HCT116 (cell line): ENCODE data around the gene FOXN3.

Source experiments
- POLR2A ChIP-seq: IDR thresholded peaks from 2 replicates; pipeline ENCODE4 v1.7.0; 2011; ENCODE audit warnings: borderline replicate concordance; ENCODE audit not compliant: insufficient read depth, insufficient read length; ENCODE audit errors: extremely low read depth
- RAD21 ChIP-seq: IDR thresholded peaks from 2 replicates; pipeline ENCODE4 v1.6.1; 2012; ENCODE audit warnings: low read depth, mild to moderate bottlenecking
- SP1 ChIP-seq: IDR thresholded peaks from 2 replicates; pipeline ENCODE4 v1.6.1; 2012; ENCODE audit warnings: low read depth
- ZNF274 ChIP-seq: fragments of 200-500 bp; sonication (Bioruptor generic); IDR thresholded peaks from 2 replicates; pipeline ENCODE4 v1.6.1; 2014; ENCODE audit warnings: mild to moderate bottlenecking, low read depth, low read length, inconsistent platforms

DNA sequence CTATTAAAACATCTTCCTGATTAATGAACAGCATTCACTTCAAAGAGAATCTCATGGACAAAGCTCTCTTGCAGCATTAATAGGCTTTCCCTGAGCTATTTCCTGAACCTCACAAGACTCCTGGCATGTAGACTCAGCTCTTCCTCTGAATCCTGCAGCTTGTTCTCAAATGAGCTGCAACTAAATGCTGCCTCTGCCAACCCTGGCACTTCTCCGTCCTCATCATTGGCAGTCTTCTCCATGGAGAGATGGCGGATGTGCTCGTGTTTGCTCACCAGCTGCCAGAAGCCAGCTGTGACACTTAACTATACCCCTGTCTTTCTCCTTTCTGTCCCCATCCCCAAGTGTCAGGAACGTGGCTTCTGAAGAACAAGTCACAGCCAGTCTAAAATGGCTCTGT lies 232.1 kb downstream of the FOXN3 start:
- TF ChIP-seq RAD21: no peak
- TF ChIP-seq ZNF274: no peak
- TF ChIP-seq SP1: no peak
- no peak for TF ChIP-seq POLR2A
